Measurements from ENCODE around the gene UBR7.
A peak's percentile ranks its signal among the peaks of the same experiment; 100 is the strongest.
"Not testable (repeated sequence)": the region's sequence is repeated elsewhere in the genome, so short reads cannot be mapped to it uniquely, and the experiment has no call there.

Gene UBR7

DNA sequence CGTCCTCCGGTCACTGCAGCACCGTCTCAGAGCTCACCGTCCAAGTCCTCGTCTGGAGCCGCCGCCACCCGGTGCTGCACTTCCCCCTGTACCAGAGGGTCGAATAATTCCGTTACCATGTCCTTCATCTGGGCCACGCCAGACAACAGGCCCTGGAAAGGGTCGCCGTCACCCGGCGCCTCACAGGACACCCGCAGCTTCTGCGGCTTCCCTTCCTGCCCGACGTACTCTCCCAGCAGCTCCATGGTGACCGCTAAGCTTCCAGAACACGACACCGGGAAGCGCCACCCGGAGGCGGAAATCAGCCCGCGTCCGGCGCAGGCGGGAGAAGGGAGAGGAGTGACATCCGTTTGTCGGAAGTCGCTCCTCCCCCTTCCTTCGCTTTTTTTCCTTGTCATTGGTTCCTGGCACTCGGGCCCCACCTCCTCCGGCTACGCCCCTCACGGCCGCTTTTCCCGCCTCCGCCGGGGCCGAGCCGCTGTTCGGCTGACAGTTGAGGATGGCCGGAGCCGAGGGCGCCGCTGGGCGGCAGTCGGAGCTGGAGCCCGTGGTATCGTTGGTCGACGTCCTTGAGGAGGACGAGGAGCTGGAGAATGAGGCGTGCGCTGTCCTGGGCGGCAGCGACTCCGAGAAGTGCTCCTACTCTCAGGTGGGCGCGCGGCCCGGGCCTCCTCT is at the start of gene UBR7, which contains the start of gene GON7:
Gene UBR7, plus strand, starts transcription at position 464 of the 675 bp plus-strand sequence. Its CDS starts 36 bp downstream, at position 500.
Gene GON7, minus strand, starts transcription at position 273 of the 675 bp plus-strand sequence. Its CDS starts 28 bp downstream, at position 245.
- peak; percentile 94 for DNase-seq

- DNase-seq, result not testable (repeated sequence)
These were observed 48.7 kb upstream of the UBR7 start for GRCh38 chr14:93158349-93158748.

DNA sequence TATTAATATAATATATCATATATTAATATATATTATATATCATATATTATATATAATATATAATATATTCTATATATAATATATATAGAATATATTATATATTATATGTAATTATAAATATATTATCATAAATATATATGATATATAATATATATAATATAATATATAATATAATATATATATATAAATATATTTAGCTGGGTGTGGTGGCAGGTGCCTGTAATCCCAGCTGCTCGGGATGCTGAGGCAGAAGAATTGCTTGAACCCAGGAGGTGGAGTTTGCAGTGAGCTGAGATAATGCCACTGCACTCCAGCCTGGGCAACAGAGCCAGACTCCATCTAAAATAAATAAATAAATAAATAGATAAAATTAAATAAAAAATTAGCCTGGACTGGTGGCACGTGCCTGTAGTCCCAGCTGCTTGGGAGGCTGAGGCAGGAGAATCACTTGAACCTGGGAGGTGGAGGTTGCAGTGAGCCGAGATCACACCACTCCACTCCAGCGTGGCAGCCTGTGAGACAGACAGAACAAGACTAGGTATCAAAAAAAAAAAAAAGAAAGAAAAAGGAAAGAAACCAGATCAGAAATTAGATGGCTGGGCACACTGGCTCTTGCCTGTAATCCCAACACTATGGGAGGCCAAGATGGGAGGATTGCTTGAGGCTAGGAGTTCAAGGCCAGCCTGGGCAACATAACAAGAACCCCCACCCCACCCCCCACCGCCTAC is 47.3 kb upstream of the UBR7 start:
- DNase-seq, result not testable (repeated sequence)

DNA sequence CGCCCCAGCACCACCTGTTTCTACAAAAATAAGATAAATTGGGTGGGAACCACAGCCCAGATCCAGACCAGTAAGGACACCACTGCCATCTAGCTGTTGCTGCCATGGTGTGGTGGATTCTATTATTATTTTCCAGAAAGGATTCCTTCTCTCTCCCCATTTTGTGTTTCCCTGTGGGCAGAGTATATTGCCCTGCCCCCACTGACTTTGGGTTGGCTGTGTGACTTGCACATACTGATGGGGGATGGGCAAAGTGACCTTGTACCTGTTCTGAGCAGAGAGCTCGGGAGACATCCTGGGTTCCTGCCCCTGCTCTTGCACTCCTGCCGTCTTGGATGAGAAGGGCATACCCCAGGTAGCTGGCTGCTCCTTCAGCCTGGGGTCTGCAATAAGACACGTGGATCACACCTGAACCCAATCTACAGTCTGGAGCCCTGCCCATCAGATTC is 46.7 kb upstream of the UBR7 start:
- no peak for DNase-seq

- DNase-seq, result no peak
These were observed 45.6 kb upstream of the UBR7 start for GRCh38 chr14:93161411-93161940.

- DNase-seq, result no peak
These were observed 43.5 kb upstream of the UBR7 start for GRCh38 chr14:93163564-93163963.

DNA sequence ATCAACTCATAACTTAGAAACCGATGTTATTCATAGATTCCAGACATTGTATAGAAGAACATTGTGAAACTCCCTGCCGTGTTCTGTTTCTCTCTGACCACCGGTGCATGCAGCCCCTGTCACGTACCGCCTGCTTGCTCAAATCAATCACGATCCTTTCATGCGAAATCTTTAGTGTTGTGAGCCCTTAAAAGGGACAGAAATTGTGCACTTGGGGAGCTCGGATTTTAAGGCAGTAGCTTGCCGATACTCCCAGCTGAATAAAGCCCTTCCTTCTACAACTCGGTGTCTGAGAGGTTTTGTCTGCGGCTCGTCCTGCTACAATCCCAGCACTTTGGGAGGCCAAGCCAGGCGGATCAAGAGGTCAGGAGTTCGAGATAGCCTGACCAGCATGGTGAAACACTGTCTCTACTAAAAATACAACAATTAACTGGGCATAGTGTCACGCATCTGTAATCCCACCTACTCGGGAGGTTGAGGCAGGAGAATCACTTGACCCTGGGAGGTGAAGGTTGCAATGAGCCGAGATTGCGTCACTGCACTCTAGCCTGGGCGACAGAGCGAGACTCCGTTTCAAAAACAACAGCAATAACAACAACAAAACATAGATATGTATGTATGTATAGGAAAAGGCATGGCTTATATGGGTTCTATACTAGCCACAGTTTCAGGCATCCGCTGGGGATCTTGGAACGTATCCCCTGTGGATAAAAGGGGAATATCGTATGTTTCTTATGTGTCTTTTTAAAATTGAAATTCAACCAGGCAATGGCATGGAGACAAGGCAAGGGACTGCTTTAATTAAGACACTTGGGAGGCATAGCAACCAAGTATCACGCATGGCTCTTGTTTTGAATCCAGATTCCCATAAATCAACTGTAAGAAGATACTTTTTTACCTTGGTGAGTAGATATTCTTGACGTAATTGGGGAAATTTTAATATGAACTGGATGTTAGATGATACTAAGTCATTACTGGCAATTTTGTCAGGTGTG is 41.5 kb upstream of the UBR7 start:
- DNase-seq, result peak; percentile 58

- not testable (repeated sequence) for DNase-seq
These were observed 38.4 kb upstream of the UBR7 start for GRCh38 chr14:93168610-93169009.

- DNase-seq, result not testable (repeated sequence)
These were observed 37.4 kb upstream of the UBR7 start for GRCh38 chr14:93169619-93170018.

DNA sequence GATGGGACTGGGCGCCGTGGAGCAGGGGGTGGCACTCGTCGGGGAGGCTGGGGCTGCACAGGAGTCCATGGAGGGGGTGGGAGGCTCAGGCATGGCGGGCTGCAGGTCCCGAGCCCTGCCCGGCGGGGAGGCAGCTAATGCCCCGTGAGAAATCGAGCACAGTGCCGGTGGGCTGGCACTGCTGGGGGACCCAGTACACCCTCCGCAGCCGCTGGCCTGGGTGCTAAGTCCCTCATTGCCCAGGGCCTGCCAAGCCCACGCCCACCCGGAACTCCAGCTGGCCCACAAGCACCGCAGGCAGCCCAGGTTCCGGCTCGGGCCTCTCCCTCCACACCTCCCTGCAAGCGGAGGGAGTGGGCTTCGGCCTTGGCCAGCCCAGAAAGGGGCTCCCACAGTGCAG is 36.9 kb upstream of the UBR7 start:
- DNase-seq, result not testable (repeated sequence)

DNA sequence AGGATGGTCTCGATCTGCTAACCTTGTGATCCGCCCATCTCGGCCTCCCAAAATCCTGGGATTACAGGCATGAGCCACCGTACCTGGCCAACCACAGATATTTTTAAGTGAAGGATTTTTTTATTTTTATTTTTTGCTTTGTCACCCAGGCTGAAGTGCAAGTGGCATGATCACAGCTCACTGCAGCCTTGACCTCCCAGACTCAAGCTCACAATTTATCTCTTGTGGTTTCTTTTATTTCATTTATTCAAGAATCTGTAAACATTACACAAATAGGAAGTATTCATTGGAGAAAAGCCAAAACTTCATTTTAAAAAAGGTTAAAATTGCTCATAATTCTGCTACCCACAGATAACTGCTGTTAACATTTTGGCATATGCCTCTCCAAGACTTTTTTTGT is 35.7 kb upstream of the UBR7 start:
- no peak for DNase-seq

- DNase-seq, result peak; percentile 44
These were observed 33.1 kb upstream of the UBR7 start for GRCh38 chr14:93173943-93174395.

- not testable (repeated sequence) for DNase-seq
These were observed 32.3 kb upstream of the UBR7 start for GRCh38 chr14:93174731-93175130.

GRCh38 chr14:93175492-93175891 is 31.6 kb upstream of the UBR7 start:
- no peak for DNase-seq

- no peak for DNase-seq
These were observed 23.3 kb upstream of the UBR7 start for GRCh38 chr14:93183596-93184317.

- peak; percentile 51 for DNase-seq
These were observed 22.4 kb upstream of the UBR7 start, which contains the start of the genes LYSET and MOAP1 for GRCh38 chr14:93184391-93185348. LYSET (plus strand) TSS chr14:93185317; CDS start chr14:93185406, 89 bp downstream. MOAP1 (minus strand) TSS chr14:93184897; CDS start chr14:93184242, 655 bp downstream.

- no peak for DNase-seq
These were observed 21.7 kb upstream of the UBR7 start for GRCh38 chr14:93185349-93185720.

- DNase-seq, result no peak
These were observed 20.6 kb upstream of the UBR7 start for GRCh38 chr14:93186466-93186865.

- DNase-seq, result no peak
These were observed 20.1 kb upstream of the UBR7 start for GRCh38 chr14:93186956-93187355.

DNA sequence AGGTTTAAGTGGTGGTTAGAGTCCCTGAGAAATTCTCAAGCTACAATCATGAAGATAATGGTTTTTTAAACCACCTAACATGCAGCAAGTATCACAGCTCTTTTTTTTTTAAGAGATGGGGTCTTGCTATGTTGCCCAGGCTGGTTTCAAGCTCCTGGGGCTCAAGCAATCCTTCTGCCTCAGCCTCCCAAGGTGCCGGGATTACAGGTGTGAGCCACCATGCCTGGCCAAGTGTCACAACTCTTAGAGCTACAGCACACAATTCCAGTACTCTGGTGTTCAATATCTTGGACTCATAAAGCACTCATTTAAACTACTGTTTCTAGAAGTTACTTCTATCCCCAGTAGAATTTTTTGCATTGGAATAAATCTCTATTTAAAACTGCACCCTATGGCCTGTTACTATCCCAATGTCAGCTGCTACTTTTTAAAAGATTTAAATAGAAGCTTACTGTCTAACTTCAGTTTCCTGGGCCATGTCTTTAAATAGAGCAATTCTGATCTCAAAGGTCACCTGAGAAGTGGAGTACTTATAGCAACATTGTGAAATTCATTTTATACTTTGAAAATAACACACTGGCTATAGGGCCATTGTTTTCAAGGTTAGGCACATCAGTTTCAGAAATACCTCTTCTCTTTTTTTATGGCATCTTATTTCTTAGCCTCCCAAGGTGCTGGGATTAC is 11.6 kb upstream of the UBR7 start:
- DNase-seq, result no peak

Data from kidney glomerular epithelial cell (primary cell).